Central memory CD4-positive, alpha-beta T cell (primary cell): ENCODE measurements around the gene ANKEF1.
A peak's percentile ranks its signal among the peaks of the same experiment; 100 is the strongest.

Experiments
- DNase-seq: peaks from one replicate; pipeline ENCODE4 v3.0.0; 2022

Gene ANKEF1

DNA sequence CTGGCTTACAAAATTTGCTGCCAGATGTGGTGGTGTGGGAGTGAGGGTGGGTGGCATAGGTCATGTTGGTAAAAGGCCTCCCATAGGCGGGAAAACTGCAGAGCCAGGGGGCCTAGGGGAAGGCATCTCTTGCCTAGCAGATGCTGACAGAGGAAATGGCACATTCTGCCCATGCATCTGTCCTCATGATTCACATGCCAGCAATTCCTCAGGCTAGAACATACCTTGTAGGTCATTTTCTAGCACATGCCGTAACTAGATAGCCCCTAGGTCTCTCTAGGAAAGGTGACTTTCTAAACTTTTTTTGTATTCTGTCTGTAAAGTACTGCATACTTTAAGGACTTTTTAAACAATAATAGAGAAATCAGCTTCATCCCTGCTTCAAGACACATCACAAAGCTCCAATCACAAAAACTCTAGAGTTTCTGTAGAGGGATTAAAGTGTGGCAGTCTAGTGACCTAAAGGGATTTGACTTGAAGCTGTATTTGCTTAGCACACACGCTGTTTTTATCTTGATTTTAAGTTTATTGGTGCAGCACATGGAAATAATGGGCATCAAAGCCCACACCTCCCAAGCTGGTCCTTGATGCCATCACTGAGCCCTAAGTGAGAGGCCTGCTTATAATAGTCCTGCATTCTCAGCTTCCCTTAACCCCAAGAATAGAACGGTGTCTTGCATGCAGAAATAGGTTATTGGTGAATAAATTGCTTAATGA lies 55.2 kb downstream of the ANKEF1 start:
- DNase-seq = no peak

DNA sequence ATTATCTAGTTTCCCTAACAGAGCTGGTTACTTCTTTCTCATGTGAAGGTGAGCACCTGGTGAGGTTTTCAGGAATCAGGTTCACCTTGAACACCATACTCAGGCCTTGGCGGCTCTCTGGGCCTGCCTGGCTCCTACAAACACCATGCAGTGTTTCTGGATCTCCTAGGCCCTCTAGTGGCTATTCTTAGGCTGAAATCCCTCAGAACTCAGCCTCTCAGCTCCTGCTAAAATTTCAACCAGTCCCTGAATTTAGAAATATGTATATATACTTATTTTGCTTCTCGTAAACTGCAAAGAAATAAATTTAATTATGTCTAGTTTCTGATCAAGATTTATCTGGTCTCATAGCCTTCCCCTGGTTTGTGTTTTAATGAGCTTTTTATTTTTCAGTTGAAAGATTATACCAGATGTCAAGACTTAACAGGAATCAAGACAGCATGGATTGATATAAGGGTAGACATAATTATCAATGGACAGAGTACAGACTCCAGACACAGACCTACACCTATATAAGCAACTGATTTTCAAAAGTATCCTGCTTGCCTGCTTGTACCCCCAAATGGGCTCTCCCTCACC lies 55.9 kb downstream of the ANKEF1 start:
- peak; percentile 7 for DNase-seq

DNA sequence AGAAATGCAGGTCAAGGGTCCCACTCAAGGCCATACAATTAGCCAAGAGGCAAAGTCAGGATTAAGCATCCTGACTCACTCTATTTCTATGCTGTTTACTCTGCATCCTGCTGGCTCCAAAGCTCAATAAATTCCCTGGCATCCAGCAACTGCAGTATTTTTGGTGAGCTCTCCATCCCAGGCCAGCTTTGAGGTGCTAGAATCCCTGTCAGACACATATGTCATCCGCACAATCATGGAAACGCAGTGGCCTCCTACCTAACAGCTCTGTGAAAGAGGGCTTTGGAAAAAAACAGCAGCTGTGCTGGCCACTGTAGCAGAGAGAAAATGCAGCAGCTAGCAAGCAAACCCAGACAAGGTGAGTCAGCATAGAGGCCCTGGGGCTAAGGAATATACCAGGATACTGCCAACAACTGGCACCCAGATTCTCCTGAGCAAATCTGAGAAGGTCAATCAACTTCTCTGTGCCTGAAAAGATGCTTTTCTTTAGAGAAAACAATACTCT lies 58.4 kb downstream of the ANKEF1 start:
- DNase-seq = no peak

DNA sequence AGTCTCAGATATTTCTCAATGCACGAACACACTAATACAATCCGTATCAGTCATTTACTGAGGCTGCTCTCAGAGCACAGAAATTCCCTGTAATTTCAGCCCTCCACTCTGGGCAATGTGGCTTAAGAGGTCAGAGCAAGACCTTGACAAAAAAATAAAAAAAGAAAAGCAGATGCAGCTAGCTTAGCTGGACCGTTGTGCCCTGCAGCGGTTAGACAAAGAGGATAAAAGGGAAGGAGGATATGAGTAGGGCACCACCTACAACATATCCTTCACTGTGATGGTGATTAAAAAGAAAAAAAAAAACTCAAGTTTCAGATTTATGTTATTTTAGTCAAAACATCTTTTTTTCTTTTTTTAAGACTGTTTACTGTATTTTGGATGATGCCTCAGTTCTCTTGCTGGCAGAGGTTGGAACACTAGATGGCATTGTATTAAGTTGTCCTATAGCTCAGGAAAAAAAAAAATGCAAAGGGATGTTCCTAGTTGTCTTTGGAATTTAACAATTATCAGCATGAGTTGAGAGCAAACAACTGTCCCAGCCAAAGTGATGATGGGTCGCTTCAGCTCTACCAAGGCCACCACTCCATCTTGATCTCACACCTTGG lies 59.9 kb downstream of the ANKEF1 start:
- DNase-seq = no peak

DNA sequence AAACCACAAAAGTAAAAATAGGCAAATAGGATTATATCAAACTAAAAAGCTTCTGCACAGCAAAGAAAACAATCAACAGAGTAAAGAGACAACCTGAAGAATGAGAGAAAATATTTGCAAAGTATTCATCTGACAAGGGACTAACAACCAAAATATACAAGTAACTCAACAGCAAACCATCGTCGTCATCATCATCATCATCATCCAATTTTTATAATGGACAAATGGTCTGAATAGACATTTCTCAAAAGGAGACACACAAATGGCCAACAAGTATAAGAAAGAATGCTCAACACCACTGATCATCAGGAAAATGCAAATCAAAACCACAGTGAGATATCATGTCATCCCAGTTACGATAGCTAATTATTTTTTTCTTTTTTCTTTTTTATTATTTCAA lies 62.0 kb downstream of the ANKEF1 start:
- DNase-seq = no peak

DNA sequence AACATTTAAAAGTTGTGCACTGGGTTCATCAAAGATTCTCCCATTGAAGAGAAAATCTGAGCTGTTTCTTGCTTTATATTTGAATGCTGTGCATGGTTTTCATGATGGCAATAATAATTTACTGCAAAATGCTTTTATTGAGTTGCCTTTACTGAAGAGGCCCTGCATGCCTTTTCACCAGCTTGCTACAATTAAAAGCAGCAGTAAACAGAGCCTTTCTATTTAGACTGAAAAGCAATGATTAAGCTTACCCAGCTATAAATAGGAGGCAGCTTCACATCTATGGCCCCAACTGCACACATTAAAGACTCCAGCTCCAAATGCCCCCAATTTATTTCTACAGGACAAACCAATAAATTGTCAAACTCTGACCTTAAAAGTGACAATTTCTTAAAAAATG lies 70.3 kb downstream of the ANKEF1 start:
- no peak for DNase-seq
